CD14-positive monocyte (primary cell): ENCODE data around the gene RPL36AL. TPM values are rescaled to one million over a fixed set of nuclear protein-coding genes. Genes with fewer than 3 reads are reported as not detected.
A peak's percentile ranks its signal among the peaks of the same experiment; 100 is the strongest.

Experiments
- DNase-seq, 3 donors: peaks; one replicate each; pipeline ENCODE4 v3.0.0-alpha.2; 2011 to 2022
- H2AFZ ChIP-seq: 2 replicates; pipeline ENCODE4 v1.6.0; 2012; ENCODE audit warnings: mild to moderate bottlenecking, low read depth, low read length, inconsistent platforms; ENCODE audit not compliant: insufficient read depth, poor library complexity, severe bottlenecking
- H3K27ac ChIP-seq, 2 donors: 1 replicate in 1 of 2; 2 replicates in 1 of 2; pipeline ENCODE4 v1.5.1; 2012 to 2013; ENCODE audit warnings: low read length in 2 of 2, control low read depth in 1 of 2, inconsistent platforms in 1 of 2, low read depth in 1 of 2, mild to moderate bottlenecking in 1 of 2
- H3K27me3 ChIP-seq, 2 donors: one replicate each; pipeline versions ENCODE4 v1.6.0 to v1.6.1; 2011 to 2013; ENCODE audit warnings: low read length in 2 of 2; ENCODE audit not compliant: control insufficient read depth in 2 of 2, insufficient read depth in 2 of 2
- H3K36me3 ChIP-seq, 2 donors: replicated peaks in 1 of 2; 1 replicate in 1 of 2; 2 replicates in 1 of 2; pipeline versions ENCODE4 v1.5.1 to v1.6.1; 2012 to 2013; ENCODE audit warnings: low read length in 2 of 2, control low read depth in 1 of 2, inconsistent platforms in 1 of 2, mild to moderate bottlenecking in 1 of 2; ENCODE audit not compliant: insufficient read depth in 2 of 2, control insufficient read depth in 1 of 2
- H3K4me1 ChIP-seq, 2 donors: 1 replicate in 1 of 2; 2 replicates in 1 of 2; pipeline versions ENCODE4 v1.5.1 to v1.6.1; 2012 to 2013; ENCODE audit warnings: low read length in 2 of 2, control low read depth in 1 of 2, inconsistent platforms in 1 of 2, mild to moderate bottlenecking in 1 of 2, moderate library complexity in 1 of 2; ENCODE audit not compliant: insufficient read depth in 2 of 2, control insufficient read depth in 1 of 2
- H3K4me2 ChIP-seq: replicated peaks from 2 replicates; pipeline ENCODE3; 2012; ENCODE audit warnings: low read length, moderate library complexity, mild to moderate bottlenecking; ENCODE audit not compliant: poor library complexity, severe bottlenecking; ENCODE audit errors: extremely low read depth
- H3K4me3 ChIP-seq, 3 experiments: fragments of 200-600 bp in 1 of 3; sonication (generic) in 1 of 3; replicated peaks in 1 of 3; 1 replicate in 2 of 3; 2 replicates in 1 of 3; pipeline ENCODE4 v1.5.1; 2011 to 2013; ENCODE audit warnings: low read length in 3 of 3, mild to moderate bottlenecking in 3 of 3, control low read depth in 2 of 3, low read depth in 2 of 3, inconsistent platforms in 1 of 3, moderate library complexity in 1 of 3
- H3K79me2 ChIP-seq: 2 replicates; pipeline ENCODE4 v1.6.0; 2012; ENCODE audit warnings: mild to moderate bottlenecking, control low read depth, inconsistent platforms, low read length, moderate library complexity; ENCODE audit not compliant: insufficient read depth
- H3K9ac ChIP-seq: 2 replicates; pipeline ENCODE4 v1.6.0; 2017; ENCODE audit warnings: low read length, mild to moderate bottlenecking; ENCODE audit not compliant: insufficient read depth, poor library complexity, severe bottlenecking
- H3K9me3 ChIP-seq, 2 donors: replicated peaks in 1 of 2; 1 replicate in 1 of 2; 2 replicates in 1 of 2; pipeline versions ENCODE4 v1.5.1 to v1.6.1; 2012 to 2013; ENCODE audit warnings: low read length in 2 of 2, control low read depth in 1 of 2; ENCODE audit not compliant: control insufficient read depth in 1 of 2, insufficient read depth in 1 of 2
- H4K20me1 ChIP-seq: 2 replicates; pipeline ENCODE4 v1.6.0; 2012; ENCODE audit warnings: mild to moderate bottlenecking, low read length, control low read depth, moderate library complexity; ENCODE audit not compliant: insufficient read depth
- H3K27ac Mint-ChIP-seq, 7 donors: one replicate each; pipeline ENCODE4 v1.8.0; 2020; ENCODE audit warnings: mild to moderate bottlenecking in 7 of 7, mixed read lengths in 7 of 7, moderate library complexity in 6 of 7, inconsistent platforms in 2 of 7
- H3K27me3 Mint-ChIP-seq, 3 donors: one replicate each; pipeline ENCODE4 v1.8.0; 2021 to 2022; ENCODE audit warnings: low read depth in 3 of 3, mild to moderate bottlenecking in 3 of 3, mixed read lengths in 3 of 3, moderate library complexity in 3 of 3, inconsistent platforms in 1 of 3
- H3K36me3 Mint-ChIP-seq, 2 donors: one replicate each; pipeline ENCODE4 v1.8.0; 2020; ENCODE audit warnings: mixed read lengths in 2 of 2, inconsistent platforms in 1 of 2, mild to moderate bottlenecking in 1 of 2
- H3K4me1 Mint-ChIP-seq: one replicate; pipeline ENCODE4 v1.8.0; 2020; ENCODE audit warnings: mild to moderate bottlenecking, mixed read lengths
- H3K4me3 Mint-ChIP-seq, 2 donors: one replicate each; pipeline ENCODE4 v1.8.0; 2020; ENCODE audit warnings: mild to moderate bottlenecking in 2 of 2, mixed read lengths in 2 of 2, moderate library complexity in 1 of 2
- H3K9me3 Mint-ChIP-seq, 7 donors: one replicate each; pipeline ENCODE4 v1.8.0; 2020 to 2022; ENCODE audit warnings: mixed read lengths in 7 of 7, mild to moderate bottlenecking in 6 of 7, moderate library complexity in 6 of 7, inconsistent platforms in 2 of 7
- WGBS: methylation state at CpG from one replicate; pipeline ENCODE4 v1.1.5; 2013; ENCODE audit warnings: missing lambda C conversion rate; ENCODE audit not compliant: insufficient coverage; 5-methylcytosine and 5-hydroxymethylcytosine counted together
- intact Hi-C, 2 donors: fragments of 100-400 bp; cut with micrococcal nuclease; formaldehyde crosslinking; loops; one replicate each; pipeline versions ENCODE4 v1.15.0 to v1.15.1; 2023
- polyA plus RNA-seq, 3 donors: library from polyadenylated mRNA; depleted of rRNA in 1 of 3; unstranded in 2 of 3; stranded (reverse) in 1 of 3; fragments of 300-500 nt in 2 of 3; fragments of >200 nt in 1 of 3; fragmentation: Illumina TruSeq in 2 of 3; gene quantifications; 1 replicate in 2 of 3; 2 replicates in 1 of 3; pipeline ENCODE4 v1.2.3, GENCODE V29; 2012 to 2021
- TF ChIP-seq, protein P1 (sequence below): fragments of 200-600 bp; IDR thresholded peaks from one replicate; pipeline ENCODE4 v1.8.0; 2022; ENCODE audit warnings: antibody characterized with exemption, mild to moderate bottlenecking

The RPL36AL gene
- polyA plus RNA-seq, 3 donors = 237 to 454 (median 408) TPM

DNA sequence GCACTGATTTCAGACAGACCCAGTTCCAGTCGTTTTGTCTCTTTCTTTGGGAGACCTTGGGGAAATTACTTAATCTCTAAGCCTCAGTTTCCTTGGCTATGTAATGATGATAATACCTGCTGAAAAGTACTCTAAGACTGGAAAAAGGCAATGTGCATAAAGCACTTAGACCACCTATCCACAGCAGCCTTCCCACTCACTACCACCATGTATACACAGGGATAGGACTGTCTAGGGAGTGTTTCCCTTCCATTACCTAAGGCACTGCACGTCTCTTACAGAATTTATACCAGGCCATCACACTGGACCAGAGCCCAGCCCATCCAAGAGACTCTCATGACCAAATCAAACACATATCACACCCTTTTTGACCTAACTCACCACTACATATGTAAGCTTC is 40.6 kb downstream of the RPL36AL start:
- Mint-ChIP-seq H3K27ac (no peak overlapping the region), H3K4me1 (peaks cover 33% of the 10 kb centered on the region), H3K4me3 (no peak overlapping the region), H3K36me3 (peaks cover 56 to 72% of the 10 kb centered on the region in 2 donors), H3K9me3 (no peaks in the 10 kb centered on the region), H3K27me3 (peaks cover 0 to 3% (median 0%) of the 10 kb centered on the region in 3 donors)
- H3K27me3 ChIP-seq = no peaks in the 10 kb centered on the region
- no peak overlapping the region for H3K4me3 ChIP-seq
- H3K9ac ChIP-seq = no peak overlapping the region
- peaks cover 57% of the 10 kb centered on the region for H3K79me2 ChIP-seq
- H3K9me3 ChIP-seq = no peaks in the 10 kb centered on the region
- H3K27ac ChIP-seq = no peak overlapping the region
- peaks cover 60% of the 10 kb centered on the region for H4K20me1 ChIP-seq
- no peak overlapping the region for H3K4me2 ChIP-seq
- no peak overlapping the region for H2AFZ ChIP-seq
- intact Hi-C loops = no loop called here
- H3K36me3 ChIP-seq = peaks cover 39 to 68% of the 10 kb centered on the region in 2 donors
- peaks cover 10% of the 10 kb centered on the region in 2 donors for H3K4me1 ChIP-seq
- 100% methylated on average over 1 of the region's 2 CpGs for WGBS
- no peak for DNase-seq
- TF ChIP-seq, protein P1, sequence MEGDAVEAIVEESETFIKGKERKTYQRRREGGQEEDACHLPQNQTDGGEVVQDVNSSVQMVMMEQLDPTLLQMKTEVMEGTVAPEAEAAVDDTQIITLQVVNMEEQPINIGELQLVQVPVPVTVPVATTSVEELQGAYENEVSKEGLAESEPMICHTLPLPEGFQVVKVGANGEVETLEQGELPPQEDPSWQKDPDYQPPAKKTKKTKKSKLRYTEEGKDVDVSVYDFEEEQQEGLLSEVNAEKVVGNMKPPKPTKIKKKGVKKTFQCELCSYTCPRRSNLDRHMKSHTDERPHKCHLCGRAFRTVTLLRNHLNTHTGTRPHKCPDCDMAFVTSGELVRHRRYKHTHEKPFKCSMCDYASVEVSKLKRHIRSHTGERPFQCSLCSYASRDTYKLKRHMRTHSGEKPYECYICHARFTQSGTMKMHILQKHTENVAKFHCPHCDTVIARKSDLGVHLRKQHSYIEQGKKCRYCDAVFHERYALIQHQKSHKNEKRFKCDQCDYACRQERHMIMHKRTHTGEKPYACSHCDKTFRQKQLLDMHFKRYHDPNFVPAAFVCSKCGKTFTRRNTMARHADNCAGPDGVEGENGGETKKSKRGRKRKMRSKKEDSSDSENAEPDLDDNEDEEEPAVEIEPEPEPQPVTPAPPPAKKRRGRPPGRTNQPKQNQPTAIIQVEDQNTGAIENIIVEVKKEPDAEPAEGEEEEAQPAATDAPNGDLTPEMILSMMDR = no peak

DNA sequence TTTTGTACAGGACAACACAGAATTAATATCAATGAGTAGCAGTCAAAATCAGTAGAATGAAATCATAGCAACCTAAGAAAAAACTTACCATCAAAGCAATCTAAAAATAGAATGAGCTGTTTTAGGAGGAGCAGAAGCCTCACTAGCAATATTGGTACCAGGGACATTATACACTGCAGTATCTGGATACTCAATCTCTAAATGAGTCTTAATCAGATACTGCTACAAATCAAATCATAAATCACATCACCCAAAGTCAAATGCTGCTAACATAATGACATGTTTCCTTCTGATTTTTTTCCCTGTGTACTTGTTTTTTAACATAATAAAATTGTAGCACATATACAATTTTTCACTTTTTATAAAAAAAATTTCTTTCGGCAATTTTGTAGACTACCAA is 42.3 kb downstream of the RPL36AL start:
- intact Hi-C loops = no loop called here
- no peaks in the 10 kb centered on the region for H3K27me3 Mint-ChIP-seq
- H4K20me1 ChIP-seq = peaks cover 45% of the 10 kb centered on the region
- H3K79me2 ChIP-seq = peaks cover 40% of the 10 kb centered on the region
- peaks cover 29 to 66% of the 10 kb centered on the region in 2 donors for H3K36me3 ChIP-seq
- no peak overlapping the region for H3K4me3 ChIP-seq
- H3K9me3 Mint-ChIP-seq = peaks cover 0 to 6% (median 0%) of the 10 kb centered on the region in 7 donors
- H3K27ac ChIP-seq = no peak overlapping the region
- WGBS = 100% methylated on average over 1 of the region's 1 CpG
- peak overlapping the region in 1 of 7 donors; percentile 20 for H3K27ac Mint-ChIP-seq
- H3K4me2 ChIP-seq = no peak overlapping the region
- H3K4me1 ChIP-seq = no peaks in the 10 kb centered on the region
- H2AFZ ChIP-seq = no peak overlapping the region
- no peaks in the 10 kb centered on the region for H3K9me3 ChIP-seq
- H3K4me3 Mint-ChIP-seq = no peak overlapping the region
- H3K36me3 Mint-ChIP-seq = peaks cover 56 to 69% of the 10 kb centered on the region in 2 donors
- H3K4me1 Mint-ChIP-seq = peaks cover 19% of the 10 kb centered on the region
- no peak for DNase-seq
- no peak overlapping the region for H3K9ac ChIP-seq
- TF ChIP-seq, protein P1 = no peak
- no peaks in the 10 kb centered on the region for H3K27me3 ChIP-seq
